T-helper 2 cell treated with Interferon-gamma antibody and Interleukin-4, amounts not matched to agents 5 μg/mL and 100 μg/mL, for 36 hours (primary cell): Measurements from ENCODE around the gene SHB.
A peak's percentile ranks its signal among the peaks of the same experiment; 100 is the strongest.

Experiments
- DNase-seq: peaks from one replicate; pipeline ENCODE4 v3.0.0; 2021; ENCODE audit warnings: low spot score
- H3K27ac Mint-ChIP-seq: one replicate; pipeline ENCODE4 v1.8.0; 2021; ENCODE audit warnings: mild to moderate bottlenecking, mixed read lengths
- H3K27me3 Mint-ChIP-seq: one replicate; pipeline ENCODE4 v1.8.0; 2021; ENCODE audit warnings: low read depth, mixed read lengths
- H3K36me3 Mint-ChIP-seq: one replicate; pipeline ENCODE4 v1.8.0; 2021; ENCODE audit warnings: low read depth, mixed read lengths
- H3K4me1 Mint-ChIP-seq: one replicate; pipeline ENCODE4 v1.8.0; 2021; ENCODE audit warnings: low read depth, mixed read lengths
- H3K4me3 Mint-ChIP-seq: one replicate; pipeline ENCODE4 v1.8.0; 2022; ENCODE audit warnings: mild to moderate bottlenecking, moderate library complexity, mixed read lengths
- H3K9me3 Mint-ChIP-seq: one replicate; pipeline ENCODE4 v1.8.0; 2021; ENCODE audit warnings: mixed read lengths

The SHB gene

GRCh38 chr9:38094165-38094564 is 25.1 kb upstream of the SHB start:
- H3K4me1 Mint-ChIP-seq, result no peaks in the 10 kb centered on the region
- H3K9me3 Mint-ChIP-seq, result no peaks in the 10 kb centered on the region
- no peak for DNase-seq
- peaks cover 14% of the 10 kb centered on the region for H3K27me3 Mint-ChIP-seq
- H3K27ac Mint-ChIP-seq, result no peak overlapping the region
- no peak overlapping the region for H3K4me3 Mint-ChIP-seq
- no peaks in the 10 kb centered on the region for H3K36me3 Mint-ChIP-seq

GRCh38 chr9:38092656-38093055 is 23.6 kb upstream of the SHB start:
- Mint-ChIP-seq H3K4me3 (no peak overlapping the region), H3K9me3 (no peaks in the 10 kb centered on the region), H3K36me3 (no peaks in the 10 kb centered on the region), H3K27ac (no peak overlapping the region), H3K27me3 (peaks cover 6% of the 10 kb centered on the region), H3K4me1 (peaks cover 2% of the 10 kb centered on the region)
- DNase-seq, result no peak

- peaks cover 2% of the 10 kb centered on the region for H3K4me1 Mint-ChIP-seq
- no peak overlapping the region for H3K4me3 Mint-ChIP-seq
These were observed 23.1 kb upstream of the SHB start for GRCh38 chr9:38092200-38092524.

GRCh38 chr9:38091310-38092199 is 22.5 kb upstream of the SHB start:
- peaks cover 8% of the 10 kb centered on the region for H3K27me3 Mint-ChIP-seq
- peaks cover 2% of the 10 kb centered on the region for H3K4me1 Mint-ChIP-seq
- no peaks in the 10 kb centered on the region for H3K9me3 Mint-ChIP-seq
- H3K4me3 Mint-ChIP-seq, result no peak overlapping the region
- DNase-seq, result no peak
- H3K27ac Mint-ChIP-seq, result no peak overlapping the region
- H3K36me3 Mint-ChIP-seq, result no peaks in the 10 kb centered on the region

More at GRCh38 chr9:38092200-38092524, 23.1 kb upstream of the SHB start:
- DNase-seq, result no peak
- Mint-ChIP-seq H3K27ac (no peak overlapping the region), H3K9me3 (no peaks in the 10 kb centered on the region), H3K36me3 (no peaks in the 10 kb centered on the region), H3K27me3 (peaks cover 6% of the 10 kb centered on the region)

GRCh38 chr9:38090170-38090569 is 21.1 kb upstream of the SHB start:
- Mint-ChIP-seq H3K27me3 (peaks cover 14% of the 10 kb centered on the region), H3K4me3 (no peak overlapping the region), H3K27ac (no peak overlapping the region), H3K36me3 (no peaks in the 10 kb centered on the region), H3K4me1 (peaks cover 2% of the 10 kb centered on the region), H3K9me3 (no peaks in the 10 kb centered on the region)
- no peak for DNase-seq

GRCh38 chr9:38089387-38090165 is 20.5 kb upstream of the SHB start:
- H3K27me3 Mint-ChIP-seq, result peaks cover 18% of the 10 kb centered on the region
- H3K27ac Mint-ChIP-seq, result no peak overlapping the region
- peaks cover 2% of the 10 kb centered on the region for H3K4me1 Mint-ChIP-seq
- H3K9me3 Mint-ChIP-seq, result no peaks in the 10 kb centered on the region
- DNase-seq, result no peak
- H3K4me3 Mint-ChIP-seq, result no peak overlapping the region
- no peaks in the 10 kb centered on the region for H3K36me3 Mint-ChIP-seq

GRCh38 chr9:38088006-38088925 is 19.2 kb upstream of the SHB start:
- Mint-ChIP-seq H3K36me3 (no peaks in the 10 kb centered on the region), H3K4me1 (peaks cover 2% of the 10 kb centered on the region), H3K4me3 (no peak overlapping the region), H3K27ac (no peak overlapping the region), H3K9me3 (no peaks in the 10 kb centered on the region), H3K27me3 (peaks cover 20% of the 10 kb centered on the region)
- DNase-seq, result peak; percentile 55

- Mint-ChIP-seq H3K27ac (no peak overlapping the region), H3K4me1 (peaks cover 2% of the 10 kb centered on the region), H3K36me3 (no peaks in the 10 kb centered on the region), H3K27me3 (peaks cover 18% of the 10 kb centered on the region), H3K9me3 (no peaks in the 10 kb centered on the region), H3K4me3 (no peak overlapping the region)
- no peak for DNase-seq
These were observed 17.5 kb upstream of the SHB start for GRCh38 chr9:38086496-38086895.

- Mint-ChIP-seq H3K36me3 (no peaks in the 10 kb centered on the region), H3K4me1 (peaks cover 2% of the 10 kb centered on the region), H3K9me3 (no peaks in the 10 kb centered on the region), H3K27ac (no peak overlapping the region), H3K4me3 (no peak overlapping the region), H3K27me3 (peaks cover 17% of the 10 kb centered on the region)
- no peak for DNase-seq
These were observed 16.3 kb upstream of the SHB start for GRCh38 chr9:38085308-38085707.

GRCh38 chr9:38084556-38084880 is 15.5 kb upstream of the SHB start:
- peaks cover 2% of the 10 kb centered on the region for H3K4me1 Mint-ChIP-seq
- H3K9me3 Mint-ChIP-seq, result no peaks in the 10 kb centered on the region
- H3K4me3 Mint-ChIP-seq, result no peak overlapping the region
- peaks cover 22% of the 10 kb centered on the region for H3K27me3 Mint-ChIP-seq
- DNase-seq, result no peak
- H3K27ac Mint-ChIP-seq, result no peak overlapping the region
- no peaks in the 10 kb centered on the region for H3K36me3 Mint-ChIP-seq

- Mint-ChIP-seq H3K4me3 (no peak overlapping the region), H3K9me3 (no peaks in the 10 kb centered on the region), H3K36me3 (no peaks in the 10 kb centered on the region), H3K4me1 (peaks cover 5% of the 10 kb centered on the region), H3K27me3 (peaks cover 27% of the 10 kb centered on the region), H3K27ac (no peak overlapping the region)
- DNase-seq, result no peak
These were observed 15.0 kb upstream of the SHB start for GRCh38 chr9:38083858-38084555.

- Mint-ChIP-seq H3K27me3 (peaks cover 27% of the 10 kb centered on the region), H3K27ac (no peak overlapping the region)
These were observed 13.6 kb upstream of the SHB start for GRCh38 chr9:38082446-38083287.

More at GRCh38 chr9:38082446-38083287, 13.6 kb upstream of the SHB start:
- DNase-seq, result no peak
- Mint-ChIP-seq H3K4me1 (peaks cover 5% of the 10 kb centered on the region), H3K4me3 (no peak overlapping the region), H3K36me3 (no peaks in the 10 kb centered on the region), H3K9me3 (no peaks in the 10 kb centered on the region)
